GM12878 (cell line): ENCODE results near the gene ANAPC16. TPM values are rescaled to one million over a fixed set of nuclear protein-coding genes. Genes with fewer than 3 reads are reported as not detected.

Experiments used
- ATAC-seq: fragments of 200-7000 bp; cut with Tn5 transposase; 3 replicates; pipeline ENCODE4 v1.9.1; 2020; ENCODE audit warnings: mild to moderate bottlenecking, moderate library complexity
- BruUV-seq: library from RNA; stranded (reverse); fragments of 400-500 nt; replicated peaks from 2 replicates; lab custom pipeline; 2021; lab: Mats Ljungman, UMichigan
- CTCF ChIA-PET: fragments of 300-600 bp; sonication (Branson Sonifier 250); formaldehyde crosslinking; extraction: SDS; loops from one replicate; lab custom pipeline; 2021; ENCODE audit warnings: inconsistent platforms; lab: Yijun Ruan, JAX
- POLR2A ChIA-PET: fragments of 350-600 bp; formaldehyde crosslinking; extraction: SDS; loops from one replicate; lab custom pipeline; 2021; ENCODE audit warnings: inconsistent platforms; lab: Charles Lee
- RAD21 ChIA-PET: fragments of 300-600 bp; sonication (Branson Sonifier 250); formaldehyde crosslinking; loops from one replicate; lab custom pipeline; 2023; ENCODE audit warnings: antibody characterized with exemption; ENCODE audit not compliant: unreplicated experiment; lab: Charles Lee
- SMC1A ChIA-PET: fragments of 300-600 bp; sonication (Branson Sonifier 250); formaldehyde crosslinking; loops from one replicate; lab custom pipeline; 2023; ENCODE audit not compliant: unreplicated experiment, uncharacterized antibody; lab: Charles Lee
- DNase-seq: peaks from one replicate; pipeline ENCODE4 v3.0.0-alpha.2; 2011; ENCODE audit warnings: low read depth, low spot score
- FAIRE-seq: peaks from 3 replicates; lab custom pipeline; 2011; peaks lifted over from hg19 to GRCh38; lab: Jason Lieb, UNC
- H2AFZ ChIP-seq: 2 replicates; pipeline ENCODE4 v1.6.0; 2011; ENCODE audit warnings: low read depth, low read length, control low read depth; ENCODE audit not compliant: control insufficient read depth
- H3K27ac ChIP-seq: 2 replicates; pipeline ENCODE4 v1.5.1; 2011; ENCODE audit warnings: control low read depth; ENCODE audit not compliant: control insufficient read depth, insufficient read depth
- H3K27me3 ChIP-seq, 2 experiments: replicated peaks in 1 of 2; 2 replicates each; pipeline versions ENCODE4 v1.6.0 to v1.6.1; 2011; ENCODE audit warnings: low read length in 1 of 2; ENCODE audit not compliant: control insufficient read depth in 2 of 2, insufficient read depth in 2 of 2
- H3K36me3 ChIP-seq, 2 experiments: 2 replicates each; pipeline ENCODE4 v1.5.1; 2011; ENCODE audit warnings: low read length in 1 of 2; ENCODE audit not compliant: control insufficient read depth in 2 of 2, insufficient read depth in 2 of 2
- H3K4me1 ChIP-seq: 2 replicates; pipeline ENCODE4 v1.6.1; 2011; ENCODE audit warnings: mild to moderate bottlenecking, low read length, moderate library complexity, mixed read lengths; ENCODE audit not compliant: control insufficient read depth, insufficient read depth
- H3K4me2 ChIP-seq: 2 replicates; pipeline ENCODE4 v1.6.0; 2011; ENCODE audit warnings: control low read depth; ENCODE audit not compliant: control insufficient read depth, insufficient read depth
- H3K4me3 ChIP-seq: fragments of 200-600 bp; sonication (generic); 2 replicates; pipeline ENCODE4 v1.5.1; 2016
- H3K79me2 ChIP-seq: 2 replicates; pipeline ENCODE4 v1.6.0; 2011; ENCODE audit warnings: low read length; ENCODE audit not compliant: control insufficient read depth, insufficient read depth
- H3K9ac ChIP-seq: 2 replicates; pipeline ENCODE4 v1.8.0; 2011; ENCODE audit warnings: low read length, control low read depth, mixed read lengths; ENCODE audit not compliant: control insufficient read depth, insufficient read depth
- H3K9me3 ChIP-seq: replicated peaks from 3 replicates; pipeline ENCODE4 v1.5.1; 2011; ENCODE audit warnings: mild to moderate bottlenecking, low read length; ENCODE audit not compliant: control insufficient read depth, insufficient read depth
- H4K20me1 ChIP-seq: 2 replicates; pipeline ENCODE4 v1.6.0; 2011; ENCODE audit not compliant: control insufficient read depth, insufficient read depth
- BMI1 ChIP-seq: fragments of 450-650 bp; IDR thresholded peaks from 2 replicates; pipeline ENCODE4 v1.6.1; 2016; ENCODE audit warnings: mild to moderate bottlenecking, moderate library complexity, borderline replicate concordance
- FOS ChIP-seq: IDR thresholded peaks from 3 replicates; pipeline ENCODE4 v1.6.1; 2011; ENCODE audit warnings: borderline replicate concordance; ENCODE audit not compliant: insufficient read length; ENCODE audit errors: extremely low read depth
- KAT2A ChIP-seq: conservative IDR thresholded peaks from 2 replicates; pipeline ENCODE4 v1.6.1; 2011; ENCODE audit warnings: low read depth, low read length; ENCODE audit not compliant: control insufficient read depth
- ZNF217 ChIP-seq: fragments of 450-650 bp; IDR thresholded peaks from 2 replicates; pipeline ENCODE4 v1.6.1; 2017; ENCODE audit warnings: antibody characterized with exemption, mild to moderate bottlenecking
- ZNF24 ChIP-seq: fragments of 450-650 bp; IDR thresholded peaks from 2 replicates; pipeline ENCODE4 v1.6.1; 2017; ENCODE audit warnings: antibody characterized with exemption, mild to moderate bottlenecking
- ZNF622 ChIP-seq: fragments of 450-650 bp; IDR thresholded peaks from 2 replicates; pipeline ENCODE4 v1.6.1; 2017; ENCODE audit warnings: mild to moderate bottlenecking, inconsistent platforms
- WGBS: methylation state at CpG from one replicate; pipeline ENCODE4 v1.1.6; 2016; ENCODE audit warnings: low lambda C conversion rate; ENCODE audit not compliant: insufficient replicate concordance, insufficient coverage; ENCODE audit errors: missing lambda C conversion rate; 5-methylcytosine and 5-hydroxymethylcytosine counted together
- in situ Hi-C: fragments of 300-500 bp; cut with MboI; formaldehyde crosslinking; loops from 9 replicates; pipeline ENCODE4 v1.14.3; 2018; ENCODE audit warnings: mixed read lengths
- intact Hi-C: fragments of 100-400 bp; cut with micrococcal nuclease; formaldehyde crosslinking; loops from one replicate; pipeline ENCODE4 v1.14.2; 2022; ENCODE audit not compliant: unreplicated experiment
- polyA plus RNA-seq, 11 experiments: library from polyadenylated mRNA; depleted of rRNA in 4 of 11; unstranded in 6 of 11; stranded (reverse) in 5 of 11; fragments of >200 nt; fragmentation: Nextera tagmentation in 4 of 11; fragmentation: Illumina TruSeq in 1 of 11; extraction: Ambion mirVana in 4 of 11; extraction: Trizol in 1 of 11; gene quantifications; 1 replicate in 1 of 11; 2 replicates in 10 of 11; pipeline versions ENCODE4 v1.2.1 to v1.2.3, GENCODE V29; 2011 to 2016; ENCODE audit warnings: inconsistent platforms in 2 of 11, missing spikeins in 2 of 11, low read depth in 1 of 11
- total RNA-seq, 4 experiments: library from RNA; depleted of rRNA in 3 of 4; stranded (reverse); fragments of >200 nt in 3 of 4; fragmentation: Illumina TruSeq in 1 of 4; extraction: Trizol in 1 of 4; gene quantifications; 2 replicates each; pipeline versions ENCODE4 v1.2.1 to v1.2.3, GENCODE V29; 2013 to 2021
- TF ChIP-seq, protein P1 (sequence below): fragments of 450-650 bp; IDR thresholded peaks from 2 replicates; pipeline ENCODE4 v1.6.1; 2017; ENCODE audit warnings: mild to moderate bottlenecking

ANAPC16 gene
- total and polyA plus RNA-seq, 10 of the 15 experiments (the other 5 are each of a cell fraction or from before 2014, with no cell fraction given), result 66.9 to 208 (median 134) TPM

DNA sequence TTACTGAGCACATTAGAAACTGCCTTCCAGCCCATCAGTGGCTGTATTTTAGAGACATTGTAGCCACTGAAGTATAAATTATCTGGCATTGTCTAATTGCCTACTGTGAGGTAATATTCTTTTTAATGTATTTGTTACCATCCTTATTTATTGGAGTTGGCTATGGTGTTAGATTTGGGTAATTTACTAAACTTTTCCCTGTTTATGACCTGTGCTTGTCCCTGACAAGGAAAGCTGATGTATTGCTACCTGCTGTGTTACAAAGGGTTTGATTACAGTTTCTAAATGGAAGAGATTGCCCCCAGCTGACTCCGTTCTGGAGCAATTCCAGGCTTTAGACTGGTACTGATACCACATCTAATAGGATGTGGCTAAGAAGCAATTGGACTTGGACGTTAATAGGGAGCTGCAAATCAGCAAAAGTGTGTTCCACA, 12.5 kb downstream of the ANAPC16 start:
- Histone ChIP-seq H3K36me3 (peaks cover 1 to 32% of the 10 kb centered on the region in 2 experiments; a peak in 3 of 4 replicates), H3K4me3 (no peak overlapping the region), H4K20me1 (no peaks in the 10 kb centered on the region), H3K4me1 (peaks cover 12% of the 10 kb centered on the region), H3K4me2 (no peak overlapping the region; the same call in 1 of the 2 replicates), H3K9me3 (no peaks in the 10 kb centered on the region), H2AFZ (no peak overlapping the region), H3K27ac (peak overlapping the region; percentile 14; the same call in 1 of the 2 replicates), H3K79me2 (peaks cover 33% of the 10 kb centered on the region), H3K27me3 (no peaks in the 10 kb centered on the region), H3K9ac (no peak overlapping the region)
- intact Hi-C loops (no loop called here), in situ Hi-C loops (loop anchor here (5.0 kb wide), 1 partner anchor 109 kb away; no protein-coding TSS in a partner anchor)
- SMC1A ChIA-PET, result interaction anchor here (0.6 to 2.7 kb wide), 15 partner anchors 9 to 1413 kb away, joined by 3 to 15 read pairs (median 5); no protein-coding TSS in a partner anchor
- ATAC-seq (no peak; the same call in 2 of the 3 replicates), DNase-seq (no peak), FAIRE-seq (no peak)
- POLR2A ChIA-PET, result interaction anchor here (0.6 to 2.1 kb wide), 6 partner anchors 9 to 98 kb away, joined by 3 to 12 read pairs (median 3); partner anchors contain the start of genes ANAPC16 and ASCC1
- 94% methylated on average over 2 of the region's 2 CpGs for WGBS
- RAD21 ChIA-PET, result interaction anchor here (0.6 to 1.4 kb wide), 14 partner anchors 9 to 332 kb away, joined by 3 to 7 read pairs (median 3); partner anchors contain the start of gene DDIT4
- TF ChIP-seq FOS (no peak), ZNF217 (no peak), ZNF622 (no peak), KAT2A (no peak), BMI1 (no peak), ZNF24 (no peak)
- TF ChIP-seq, protein P1, sequence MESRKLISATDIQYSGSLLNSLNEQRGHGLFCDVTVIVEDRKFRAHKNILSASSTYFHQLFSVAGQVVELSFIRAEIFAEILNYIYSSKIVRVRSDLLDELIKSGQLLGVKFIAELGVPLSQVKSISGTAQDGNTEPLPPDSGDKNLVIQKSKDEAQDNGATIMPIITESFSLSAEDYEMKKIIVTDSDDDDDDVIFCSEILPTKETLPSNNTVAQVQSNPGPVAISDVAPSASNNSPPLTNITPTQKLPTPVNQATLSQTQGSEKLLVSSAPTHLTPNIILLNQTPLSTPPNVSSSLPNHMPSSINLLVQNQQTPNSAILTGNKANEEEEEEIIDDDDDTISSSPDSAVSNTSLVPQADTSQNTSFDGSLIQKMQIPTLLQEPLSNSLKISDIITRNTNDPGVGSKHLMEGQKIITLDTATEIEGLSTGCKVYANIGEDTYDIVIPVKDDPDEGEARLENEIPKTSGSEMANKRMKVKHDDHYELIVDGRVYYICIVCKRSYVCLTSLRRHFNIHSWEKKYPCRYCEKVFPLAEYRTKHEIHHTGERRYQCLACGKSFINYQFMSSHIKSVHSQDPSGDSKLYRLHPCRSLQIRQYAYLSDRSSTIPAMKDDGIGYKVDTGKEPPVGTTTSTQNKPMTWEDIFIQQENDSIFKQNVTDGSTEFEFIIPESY, result no peak
- no TSS peak for BruUV-seq
- CTCF ChIA-PET, result interaction anchor here (0.6 to 2.6 kb wide), 10 partner anchors 9 to 911 kb away, joined by 3 to 10 read pairs (median 4); no protein-coding TSS in a partner anchor
